AG09309 (cell line): Measurements from ENCODE around the gene MAN1A2.

Experiments
- DNase-seq: peaks from one replicate; pipeline ENCODE4 v3.0.0-alpha.2; 2010; ENCODE audit warnings: low read depth
- H3K4me3 ChIP-seq: 2 replicates; pipeline ENCODE4 v1.5.1; 2011; ENCODE audit warnings: mild to moderate bottlenecking, low read depth, low read length, moderate library complexity; ENCODE audit not compliant: control insufficient read depth
- CTCF ChIP-seq: IDR thresholded peaks from 2 replicates; pipeline ENCODE4 v1.5.1; 2011; ENCODE audit warnings: mild to moderate bottlenecking, low read depth, low read length, inconsistent platforms; ENCODE audit not compliant: insufficient read depth, control insufficient read depth; ENCODE audit errors: missing control alignments

Gene MAN1A2

GRCh38 chr1:117405042-117405441, 37.8 kb downstream of the MAN1A2 start:
- no peak overlapping the region for H3K4me3 ChIP-seq
- no peak for TF ChIP-seq CTCF
- no peak for DNase-seq

DNA sequence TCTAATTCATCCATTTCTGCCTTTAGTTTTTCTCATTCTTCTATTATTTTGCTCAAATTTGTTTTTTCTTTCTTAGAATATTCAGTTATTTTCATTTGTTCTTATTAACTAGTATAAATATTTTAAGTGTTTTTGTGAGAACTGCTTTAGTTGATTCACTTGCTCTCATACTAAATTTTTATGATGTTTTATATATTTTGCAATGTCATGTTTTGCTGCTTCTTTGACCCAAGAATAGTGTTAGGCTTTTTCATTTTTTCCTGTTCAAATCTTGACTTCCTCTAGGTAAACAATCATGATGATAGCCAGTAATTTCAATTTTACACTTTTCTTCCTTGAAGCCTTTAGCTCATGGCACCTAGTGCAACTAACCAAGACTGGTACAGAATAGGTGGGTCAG, 45.2 kb downstream of the MAN1A2 start:
- no peak for TF ChIP-seq CTCF
- no peak overlapping the region for H3K4me3 ChIP-seq
- DNase-seq = no peak

DNA sequence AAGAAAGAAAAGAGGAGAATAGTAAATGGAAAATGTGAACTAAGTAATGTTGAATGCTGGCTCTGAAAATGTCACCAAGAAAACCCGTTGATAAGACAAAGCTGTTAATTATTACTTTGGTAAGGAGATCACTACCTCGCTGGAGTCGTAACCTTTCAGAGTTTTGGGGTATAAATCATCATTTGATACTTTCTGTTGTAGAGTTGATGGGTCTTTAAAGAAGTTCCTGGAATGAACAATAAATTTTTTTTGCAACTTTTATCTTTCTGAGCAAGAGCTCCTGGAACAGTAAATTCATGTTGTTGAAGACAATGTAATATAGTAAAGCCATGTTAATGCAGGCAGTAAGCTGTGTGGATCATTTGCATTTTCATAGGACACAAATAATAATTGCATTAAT, 46.2 kb downstream of the MAN1A2 start:
- no peak for TF ChIP-seq CTCF
- no peak for DNase-seq
- H3K4me3 ChIP-seq = no peak overlapping the region

- DNase-seq = no peak
- no peak overlapping the region for H3K4me3 ChIP-seq
- no peak for TF ChIP-seq CTCF
Observed at GRCh38 chr1:117414943-117415342, 47.7 kb downstream of the MAN1A2 start.

DNA sequence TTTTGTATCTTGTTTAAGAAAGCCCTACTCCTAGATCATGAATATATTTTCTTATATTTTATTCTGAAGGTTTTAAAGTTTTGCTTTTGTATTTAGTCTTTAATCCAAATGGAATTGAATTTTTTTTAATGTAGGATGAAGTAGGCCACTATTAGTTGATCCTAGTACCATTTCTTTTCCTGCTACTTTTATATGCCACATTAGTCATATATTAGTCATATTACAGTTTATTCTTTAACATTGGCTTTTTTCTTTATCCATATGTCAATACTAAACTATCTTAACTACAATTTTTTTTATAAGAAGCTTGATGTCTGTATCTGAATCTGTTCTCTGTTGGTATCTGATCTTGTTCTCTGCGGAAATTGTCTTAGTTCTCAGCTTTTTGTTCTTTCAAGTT, 48.8 kb downstream of the MAN1A2 start:
- TF ChIP-seq CTCF = no peak
- DNase-seq = no peak
- no peak overlapping the region for H3K4me3 ChIP-seq

- no peak for TF ChIP-seq CTCF
- no peak for DNase-seq
- H3K4me3 ChIP-seq = no peak overlapping the region
Observed at GRCh38 chr1:117416546-117417125, 49.4 kb downstream of the MAN1A2 start.
